Brain pericyte (primary cell): ENCODE results near the gene KRTAP10-4.
"Not testable (repeated sequence)": the region's sequence is repeated elsewhere in the genome, so short reads cannot be mapped to it uniquely, and the experiment has no call there.

ENCODE experiments used
- DNase-seq: peaks from one replicate; pipeline ENCODE4 v3.0.0-alpha.2; 2012; ENCODE audit warnings: low read depth, low spot score

Gene KRTAP10-4

GRCh38 chr21:44579056-44579832, 5.7 kb downstream of the KRTAP10-4 start:
- DNase-seq, result no peak

- no peak for DNase-seq
These were observed 6.3 kb downstream of the KRTAP10-4 start for GRCh38 chr21:44579833-44580144.

GRCh38 chr21:44580231-44580821, 6.8 kb downstream of the KRTAP10-4 start, which contains the start of gene KRTAP10-5:
TSS of gene KRTAP10-5 (minus strand) at chr21:44580604. CDS start at chr21:44580578, 26 bp downstream.
- DNase-seq, result not testable (repeated sequence)

GRCh38 chr21:44581158-44581557, 7.6 kb downstream of the KRTAP10-4 start:
- no peak for DNase-seq

- no peak for DNase-seq
These were observed 8.5 kb downstream of the KRTAP10-4 start for GRCh38 chr21:44582055-44582454.

- no peak for DNase-seq
These were observed 9.7 kb downstream of the KRTAP10-4 start for GRCh38 chr21:44583089-44583799.

- no peak for DNase-seq
These were observed 10.2 kb downstream of the KRTAP10-4 start for GRCh38 chr21:44583800-44584147.

- no peak for DNase-seq
These were observed 12.4 kb downstream of the KRTAP10-4 start for GRCh38 chr21:44585892-44586291.

- no peak for DNase-seq
These were observed 15.6 kb downstream of the KRTAP10-4 start for GRCh38 chr21:44589094-44589493.

- DNase-seq, result no peak
These were observed 16.2 kb downstream of the KRTAP10-4 start for GRCh38 chr21:44589586-44590305.

- DNase-seq, result no peak
These were observed 16.8 kb downstream of the KRTAP10-4 start for GRCh38 chr21:44590311-44590721.

- DNase-seq, result not testable (repeated sequence)
These were observed 17.6 kb downstream of the KRTAP10-4 start for GRCh38 chr21:44590897-44591800.

- DNase-seq, result not testable (repeated sequence)
These were observed 18.2 kb downstream of the KRTAP10-4 start for GRCh38 chr21:44591801-44592130.

- DNase-seq, result no peak
These were observed 19.1 kb downstream of the KRTAP10-4 start, which contains the start of gene KRTAP10-6 for GRCh38 chr21:44592446-44593311. TSS of gene KRTAP10-6 (minus strand) at chr21:44592505. CDS start at chr21:44592484, 21 bp downstream.

GRCh38 chr21:44593598-44594405, 20.3 kb downstream of the KRTAP10-4 start:
- DNase-seq, result no peak

GRCh38 chr21:44594406-44594916, 20.9 kb downstream of the KRTAP10-4 start:
- no peak for DNase-seq

GRCh38 chr21:44595524-44595923, 22.0 kb downstream of the KRTAP10-4 start:
- DNase-seq, result no peak

- DNase-seq, result no peak
These were observed 22.7 kb downstream of the KRTAP10-4 start for GRCh38 chr21:44596068-44596725.
